Kidney capillary endothelial cell (primary cell): ENCODE data around the gene ARID3A.
A peak's percentile ranks its signal among the peaks of the same experiment; 100 is the strongest.

Experiments
- DNase-seq: peaks from one replicate; pipeline ENCODE4 v3.0.0-alpha.2; 2018; ENCODE audit warnings: low spot score

Gene ARID3A

DNA sequence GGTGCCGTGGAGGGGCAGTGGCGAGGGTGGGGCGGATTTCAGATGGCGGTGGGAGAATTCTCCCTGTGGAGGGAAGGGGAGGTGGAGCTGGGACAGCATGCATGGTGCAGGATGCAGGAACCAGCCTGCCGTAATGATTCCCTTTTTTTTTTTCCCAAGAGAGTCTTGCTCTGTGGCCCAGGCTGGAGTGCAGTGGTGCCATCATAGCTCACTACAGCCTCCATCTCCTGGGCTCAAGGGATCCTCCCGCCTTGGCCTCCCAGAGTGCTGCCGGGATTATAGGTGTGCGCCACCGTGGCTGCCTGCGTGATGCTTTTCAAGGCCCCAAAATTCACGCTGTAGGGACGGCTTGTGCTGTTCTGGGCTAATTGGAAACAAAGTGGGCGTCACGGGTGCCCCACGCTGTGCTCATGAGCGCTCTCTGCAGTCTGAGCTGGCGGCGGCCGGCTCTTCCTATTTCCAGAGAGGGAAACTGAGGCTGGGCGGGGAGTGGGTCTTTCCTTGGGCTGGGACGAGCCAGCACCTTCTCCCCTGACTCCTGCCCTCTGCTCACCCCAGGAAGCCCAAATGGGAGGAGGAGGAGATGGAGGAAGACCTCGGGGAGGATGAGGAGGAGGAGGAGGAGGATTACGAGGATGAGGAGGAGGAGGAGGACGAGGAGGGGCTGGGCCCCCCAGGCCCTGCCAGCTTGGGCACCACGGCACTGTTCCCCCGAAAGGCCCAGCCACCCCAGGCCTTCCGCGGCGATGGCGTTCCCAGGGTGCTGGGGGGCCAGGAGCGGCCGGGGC lies 6.2 kb downstream of the ARID3A start:
- no peak for DNase-seq

GRCh38 chr19:932648-933552 lies 7.1 kb downstream of the ARID3A start:
- DNase-seq = no peak

DNA sequence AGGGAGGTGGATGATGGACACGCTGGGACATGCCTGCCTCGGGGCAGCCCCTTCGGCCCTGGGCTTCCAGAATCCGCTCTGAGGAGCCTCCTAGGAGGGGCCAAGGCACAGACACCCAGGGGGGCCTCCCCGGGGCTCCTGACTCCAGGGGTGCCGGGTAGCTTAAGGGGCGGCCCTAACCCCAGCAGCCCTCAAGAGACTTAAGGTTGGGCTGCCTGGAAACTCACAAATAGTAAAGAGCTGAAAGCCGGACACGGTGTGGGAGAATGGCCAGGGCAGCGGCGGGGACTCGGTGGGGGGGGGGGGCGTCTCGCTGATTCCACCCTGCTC lies 7.7 kb downstream of the ARID3A start:
- no peak for DNase-seq

GRCh38 chr19:934197-934840 lies 8.5 kb downstream of the ARID3A start:
- no peak for DNase-seq

- DNase-seq = peak; percentile 73
Observed at GRCh38 chr19:934865-935479, 9.1 kb downstream of the ARID3A start.

GRCh38 chr19:936175-936546 lies 10.3 kb downstream of the ARID3A start:
- no peak for DNase-seq

GRCh38 chr19:937259-937694 lies 11.4 kb downstream of the ARID3A start:
- DNase-seq = no peak

DNA sequence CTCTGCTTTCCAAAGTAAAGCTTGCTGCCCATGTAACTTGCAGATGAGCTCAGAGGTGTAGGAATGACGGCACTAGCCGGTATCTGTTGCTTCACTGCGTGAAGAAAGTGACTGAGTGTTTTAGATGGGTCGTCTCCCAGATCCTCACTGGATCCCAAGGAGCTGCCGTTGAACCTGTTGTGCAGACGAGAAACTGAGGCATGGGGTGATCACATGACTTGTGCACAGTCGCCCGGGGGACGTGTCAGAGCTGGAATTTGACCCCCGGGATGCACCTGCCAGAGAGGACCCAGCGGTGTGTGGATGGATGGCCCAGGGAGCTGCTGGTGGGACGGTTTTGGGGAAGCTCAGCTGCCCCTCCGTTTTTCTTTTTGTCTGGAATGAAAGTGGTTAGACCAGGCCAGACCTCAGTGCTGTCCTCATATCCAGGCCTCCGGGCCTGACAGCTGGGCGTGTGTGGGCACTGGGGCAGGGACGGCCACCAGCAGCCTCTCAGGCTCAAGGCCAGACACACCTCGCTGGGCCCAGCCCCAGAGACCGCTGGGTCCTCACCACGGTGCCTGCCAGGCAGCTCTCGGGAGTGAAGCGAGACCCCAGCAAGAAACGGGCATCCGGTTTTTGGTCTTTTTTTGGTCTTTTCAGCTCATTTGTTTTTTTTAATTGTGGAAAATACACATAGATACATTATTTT lies 12.5 kb downstream of the ARID3A start:
- no peak for DNase-seq

DNA sequence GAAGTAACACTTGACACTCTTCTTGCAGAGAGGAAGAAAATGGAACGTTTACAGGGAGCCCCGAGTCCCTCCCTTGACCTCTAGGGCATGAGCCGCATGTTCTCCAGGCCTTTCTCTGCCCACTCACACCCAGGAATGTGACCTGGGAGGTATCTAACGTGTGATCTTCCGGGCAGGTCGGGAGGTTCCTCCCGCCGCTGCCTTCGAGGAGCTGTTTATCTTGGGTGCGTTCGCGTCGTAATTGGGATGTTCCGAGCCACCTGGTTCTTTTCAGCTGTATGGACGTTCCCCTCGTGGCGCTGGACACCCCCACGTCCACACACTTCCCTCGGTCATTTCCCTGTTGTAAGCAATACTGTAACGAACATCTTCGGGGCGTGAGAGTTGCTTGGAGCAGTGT lies 13.6 kb downstream of the ARID3A start:
- DNase-seq = no peak

GRCh38 chr19:939922-940321 lies 14.1 kb downstream of the ARID3A start:
- no peak for DNase-seq

GRCh38 chr19:940591-941291 lies 14.9 kb downstream of the ARID3A start:
- no peak for DNase-seq

- no peak for DNase-seq
Observed at GRCh38 chr19:941292-942132, 15.7 kb downstream of the ARID3A start.

- DNase-seq = no peak
Observed at GRCh38 chr19:942133-942645, 16.4 kb downstream of the ARID3A start.

DNA sequence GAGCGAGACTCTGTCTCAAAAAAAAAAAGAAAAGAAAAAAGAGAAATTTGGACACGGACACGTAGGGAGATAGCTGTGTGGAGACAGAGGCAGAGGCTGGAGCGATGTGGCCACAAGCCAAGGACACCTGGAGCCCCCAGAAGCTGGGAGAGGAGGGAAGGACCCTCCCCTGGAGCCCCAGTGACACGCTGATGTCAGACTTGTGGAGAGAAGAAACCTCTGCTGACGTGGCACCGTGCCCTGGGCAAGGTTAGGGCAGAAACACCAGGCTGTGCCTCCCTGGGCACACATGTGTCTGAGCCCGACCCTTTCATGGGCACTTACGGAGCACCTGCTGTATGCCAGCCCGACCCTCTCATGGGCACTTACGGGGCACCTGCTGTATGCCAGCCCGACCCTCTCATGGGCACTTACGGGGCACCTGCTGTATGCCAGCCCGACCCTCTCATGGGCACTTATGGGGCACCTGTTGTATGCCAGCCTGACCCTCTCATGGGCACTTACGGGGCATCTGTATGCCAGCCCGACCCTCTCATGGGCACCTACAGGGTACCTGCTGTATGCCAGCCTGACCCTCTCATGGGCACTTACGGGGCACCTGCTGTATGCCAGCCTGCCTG lies 17.8 kb downstream of the ARID3A start:
- DNase-seq = no peak

GRCh38 chr19:944171-944567 lies 18.3 kb downstream of the ARID3A start:
- DNase-seq = no peak

GRCh38 chr19:944663-945241 lies 18.9 kb downstream of the ARID3A start:
- DNase-seq = no peak

GRCh38 chr19:945401-946252 lies 19.8 kb downstream of the ARID3A start:
- no peak for DNase-seq

GRCh38 chr19:947090-947706 lies 21.4 kb downstream of the ARID3A start:
- DNase-seq = no peak
